Measurements from ENCODE around the gene RNF213. TPM values are rescaled to one million over a fixed set of nuclear protein-coding genes. Genes with fewer than 3 reads are reported as not detected.
"Not testable (repeated sequence)": the region's sequence is repeated elsewhere in the genome, so short reads cannot be mapped to it uniquely, and the experiment has no call there.

Gene RNF213
- total RNA-seq, 1 donor from 2014 or later: 120 TPM

- H3K9ac ChIP-seq (ENCODE audit: low read length): no peak overlapping the region
- H3K27ac ChIP-seq (ENCODE audit: low read depth, low read length): no peak overlapping the region
- FAIRE-seq (no peak), DNase-seq (ENCODE audit: low read depth) (no peak)
- H3K9me3 ChIP-seq (ENCODE audit: insufficient read depth, low read depth, low read length): no peaks in the 10 kb centered on the region
- H3K79me2 ChIP-seq (ENCODE audit: insufficient read depth, low read length): no peaks in the 10 kb centered on the region
- no peaks in the 10 kb centered on the region for H3K27me3 Mint-ChIP-seq (ENCODE audit: low read depth, unreplicated experiment)
- TF ChIP-seq EZH2 (IDR thresholded peaks at IDR 0.05; ENCODE audit: insufficient read depth, low read length) (no peak), CTCF (IDR thresholded peaks at IDR 0.05; ENCODE audit: insufficient read depth, low read depth, low read length) (no peak)
- H4K20me1 ChIP-seq (ENCODE audit: insufficient read depth, low read length): peaks cover 14% of the 10 kb centered on the region
- no peak overlapping the region for H3K27ac Mint-ChIP-seq (ENCODE audit: unreplicated experiment)
- H3K27me3 ChIP-seq (ENCODE audit: insufficient read depth, low read length): no peaks in the 10 kb centered on the region
- H3K4me2 ChIP-seq (ENCODE audit: low read length): no peak overlapping the region
- no peak overlapping the region for H2AFZ ChIP-seq (ENCODE audit: low read depth, low read length)
- peaks cover under 1% of the 10 kb centered on the region for H3K9me3 Mint-ChIP-seq (ENCODE audit: unreplicated experiment)
- peaks cover 9% of the 10 kb centered on the region for H3K4me1 Mint-ChIP-seq (ENCODE audit: low read depth, unreplicated experiment)
- H3K36me3 ChIP-seq (ENCODE audit: insufficient read depth, low read length): peaks cover 2% of the 10 kb centered on the region
- H3K36me3 Mint-ChIP-seq (ENCODE audit: low read depth, unreplicated experiment): peaks cover 9% of the 10 kb centered on the region
- H3K4me1 ChIP-seq (ENCODE audit: insufficient read depth, low read length): no peaks in the 10 kb centered on the region
- H3K4me3 ChIP-seq (ENCODE audit: insufficient read depth, low read depth, low read length): no peak overlapping the region
- H3K4me3 Mint-ChIP-seq (ENCODE audit: unreplicated experiment): no peak overlapping the region
Measured at GRCh38 chr17:80396157-80397033, 135.7 kb downstream of the RNF213 start.

- Histone ChIP-seq H4K20me1 (ENCODE audit: insufficient read depth, low read length) (peaks cover 14% of the 10 kb centered on the region), H3K9ac (ENCODE audit: low read length) (no peak overlapping the region), H3K4me3 (ENCODE audit: insufficient read depth, low read depth, low read length) (no peak overlapping the region), H3K27ac (ENCODE audit: low read depth, low read length) (no peak overlapping the region), H2AFZ (ENCODE audit: low read depth, low read length) (no peak overlapping the region), H3K4me2 (ENCODE audit: low read length) (no peak overlapping the region), H3K4me1 (ENCODE audit: insufficient read depth, low read length) (no peaks in the 10 kb centered on the region), H3K79me2 (ENCODE audit: insufficient read depth, low read length) (no peaks in the 10 kb centered on the region), H3K27me3 (ENCODE audit: insufficient read depth, low read length) (no peaks in the 10 kb centered on the region), H3K9me3 (ENCODE audit: insufficient read depth, low read depth, low read length) (no peaks in the 10 kb centered on the region), H3K36me3 (ENCODE audit: insufficient read depth, low read length) (peaks cover 2% of the 10 kb centered on the region)
- H3K36me3 Mint-ChIP-seq (ENCODE audit: low read depth, unreplicated experiment): peaks cover 10% of the 10 kb centered on the region
- DNase-seq (ENCODE audit: low read depth) (no peak), FAIRE-seq (no peak)
- no peaks in the 10 kb centered on the region for H3K27me3 Mint-ChIP-seq (ENCODE audit: low read depth, unreplicated experiment)
- no peak overlapping the region for H3K27ac Mint-ChIP-seq (ENCODE audit: unreplicated experiment)
- no peak overlapping the region for H3K4me3 Mint-ChIP-seq (ENCODE audit: unreplicated experiment)
- peaks cover 2% of the 10 kb centered on the region for H3K9me3 Mint-ChIP-seq (ENCODE audit: unreplicated experiment)
- TF ChIP-seq CTCF (IDR thresholded peaks at IDR 0.05; ENCODE audit: insufficient read depth, low read depth, low read length): no peak
- no peak for TF ChIP-seq EZH2 (IDR thresholded peaks at IDR 0.05; ENCODE audit: insufficient read depth, low read length)
- H3K4me1 Mint-ChIP-seq (ENCODE audit: low read depth, unreplicated experiment): peaks cover 9% of the 10 kb centered on the region
Measured at GRCh38 chr17:80397034-80397387, 136.4 kb downstream of the RNF213 start.

GRCh38 chr17:80397686-80398085 is 137.0 kb downstream of the RNF213 start:
- Mint-ChIP-seq H3K36me3 (ENCODE audit: low read depth, unreplicated experiment) (peaks cover 10% of the 10 kb centered on the region), H3K9me3 (ENCODE audit: unreplicated experiment) (peaks cover 2% of the 10 kb centered on the region), H3K4me1 (ENCODE audit: low read depth, unreplicated experiment) (peaks cover 9% of the 10 kb centered on the region), H3K4me3 (ENCODE audit: unreplicated experiment) (no peak overlapping the region), H3K27ac (ENCODE audit: unreplicated experiment) (no peak overlapping the region), H3K27me3 (ENCODE audit: low read depth, unreplicated experiment) (no peaks in the 10 kb centered on the region)
- H3K79me2 ChIP-seq (ENCODE audit: insufficient read depth, low read length): no peaks in the 10 kb centered on the region
- FAIRE-seq: no peak
- peaks cover 2% of the 10 kb centered on the region for H3K36me3 ChIP-seq (ENCODE audit: insufficient read depth, low read length)
- TF ChIP-seq CTCF (IDR thresholded peaks at IDR 0.05; ENCODE audit: insufficient read depth, low read depth, low read length): no peak
- H3K27me3 ChIP-seq (ENCODE audit: insufficient read depth, low read length): no peaks in the 10 kb centered on the region
- no peaks in the 10 kb centered on the region for H3K9me3 ChIP-seq (ENCODE audit: insufficient read depth, low read depth, low read length)
- H3K4me3 ChIP-seq (ENCODE audit: insufficient read depth, low read depth, low read length): no peak overlapping the region
- no peak overlapping the region for H3K9ac ChIP-seq (ENCODE audit: low read length)
- DNase-seq (ENCODE audit: low read depth): no peak
- H4K20me1 ChIP-seq (ENCODE audit: insufficient read depth, low read length): peaks cover 14% of the 10 kb centered on the region
- H3K27ac ChIP-seq (ENCODE audit: low read depth, low read length): no peak overlapping the region
- no peaks in the 10 kb centered on the region for H3K4me1 ChIP-seq (ENCODE audit: insufficient read depth, low read length)
- H3K4me2 ChIP-seq (ENCODE audit: low read length): no peak overlapping the region
- H2AFZ ChIP-seq (ENCODE audit: low read depth, low read length): no peak overlapping the region

GRCh38 chr17:80401086-80401485 is 140.4 kb downstream of the RNF213 start:
- H3K79me2 ChIP-seq (ENCODE audit: insufficient read depth, low read length); H3K27ac ChIP-seq (ENCODE audit: low read depth, low read length); DNase-seq (ENCODE audit: low read depth); H4K20me1 ChIP-seq (ENCODE audit: insufficient read depth, low read length); FAIRE-seq; H3K27me3 ChIP-seq (ENCODE audit: insufficient read depth, low read length); H3K4me1 Mint-ChIP-seq (ENCODE audit: low read depth, unreplicated experiment); H3K9ac ChIP-seq (ENCODE audit: low read length); H3K9me3 Mint-ChIP-seq (ENCODE audit: unreplicated experiment); H3K4me2 ChIP-seq (ENCODE audit: low read length); H3K9me3 ChIP-seq (ENCODE audit: insufficient read depth, low read depth, low read length); H3K4me3 ChIP-seq (ENCODE audit: insufficient read depth, low read depth, low read length); H3K27ac Mint-ChIP-seq (ENCODE audit: unreplicated experiment); H3K27me3 Mint-ChIP-seq (ENCODE audit: low read depth, unreplicated experiment); H3K4me3 Mint-ChIP-seq (ENCODE audit: unreplicated experiment); H3K36me3 Mint-ChIP-seq (ENCODE audit: low read depth, unreplicated experiment); H3K36me3 ChIP-seq (ENCODE audit: insufficient read depth, low read length); H3K4me1 ChIP-seq (ENCODE audit: insufficient read depth, low read length); H2AFZ ChIP-seq (ENCODE audit: low read depth, low read length): not testable (repeated sequence)
